HEK293 (cell line): ENCODE measurements around the gene WNT7B.
A peak's percentile ranks its signal among the peaks of the same experiment; 100 is the strongest.

Experiments
- CTCF ChIA-PET: fragments of 350-600 bp; formaldehyde crosslinking; extraction: SDS; loops from one replicate; lab custom pipeline; 2021; ENCODE audit warnings: antibody characterized with exemption; lab: Yijun Ruan, JAX
- POLR2A ChIA-PET: fragments of 300-600 bp; formaldehyde crosslinking; extraction: SDS; loops from one replicate; lab custom pipeline; 2020; ENCODE audit warnings: antibody characterized with exemption, inconsistent platforms; lab: Yijun Ruan, JAX
- H3K27ac ChIP-seq: fragments of 200-500 bp; sonication (Bioruptor generic); 2 replicates; pipeline ENCODE4 v1.5.1; 2014; ENCODE audit warnings: low read depth, low read length, control low read depth, inconsistent platforms; ENCODE audit errors: extremely low read depth
- H3K36me3 ChIP-seq, 2 experiments: fragments of 200-500 bp in 1 of 2; sonication (Bioruptor generic) in 1 of 2; 1 replicate in 1 of 2; 2 replicates in 1 of 2; pipeline ENCODE4 v1.5.1; 2014 to 2017; ENCODE audit warnings: inconsistent platforms in 2 of 2, low read length in 2 of 2; ENCODE audit not compliant: control insufficient read depth in 2 of 2, insufficient read depth in 1 of 2
- H3K4me1 ChIP-seq: fragments of 200-500 bp; sonication (Bioruptor generic); 2 replicates; pipeline ENCODE4 v1.5.1; 2014; ENCODE audit warnings: mild to moderate bottlenecking, low read length, inconsistent platforms; ENCODE audit not compliant: control insufficient read depth, insufficient read depth
- H3K4me3 ChIP-seq: 2 replicates; pipeline ENCODE4 v1.5.1; 2011; ENCODE audit warnings: low read depth, mild to moderate bottlenecking, control low read depth, low read length, moderate library complexity
- H3K9me3 ChIP-seq: fragments of 200-500 bp; sonication (Bioruptor generic); 2 replicates; pipeline ENCODE4 v1.5.1; 2014; ENCODE audit warnings: low read depth, low read length, inconsistent platforms; ENCODE audit not compliant: control insufficient read depth, insufficient read depth
- GLIS1 ChIP-seq: fragments of 450-650 bp; formaldehyde crosslinking; IDR thresholded peaks from 2 replicates; pipeline ENCODE4 v1.5.1; 2016; ENCODE audit warnings: missing biosample characterization, missing genetic modification characterization
- KLF1 ChIP-seq: fragments of 450-650 bp; formaldehyde crosslinking; IDR thresholded peaks from 2 replicates; pipeline ENCODE4 v1.5.1; 2016; ENCODE audit warnings: missing biosample characterization, missing genetic modification characterization
- PRDM10 ChIP-seq: fragments of 450-650 bp; formaldehyde crosslinking; IDR thresholded peaks from 2 replicates; pipeline ENCODE4 v1.5.1; 2016; ENCODE audit warnings: missing biosample characterization, missing genetic modification characterization
- SCRT2 ChIP-seq: fragments of 450-650 bp; formaldehyde crosslinking; IDR thresholded peaks from 2 replicates; pipeline ENCODE4 v1.5.1; 2016; ENCODE audit warnings: missing biosample characterization, missing genetic modification characterization
- TRIM28 ChIP-seq: IDR thresholded peaks from 2 replicates; pipeline ENCODE4 v1.6.1; 2011; ENCODE audit warnings: low read length, control low read depth, borderline replicate concordance
- YY2 ChIP-seq: fragments of 450-650 bp; formaldehyde crosslinking; IDR thresholded peaks from 2 replicates; pipeline ENCODE4 v1.5.1; 2016; ENCODE audit warnings: missing biosample characterization, missing genetic modification characterization
- ZBTB26 ChIP-seq: fragments of 450-650 bp; formaldehyde crosslinking; optimal IDR thresholded peaks from 2 replicates; pipeline ENCODE3; 2016; ENCODE audit warnings: missing biosample characterization, mild to moderate bottlenecking, missing genetic modification characterization
- ZIC2 ChIP-seq: fragments of 450-650 bp; formaldehyde crosslinking; IDR thresholded peaks from 2 replicates; pipeline ENCODE4 v1.5.1; 2016; ENCODE audit warnings: missing biosample characterization, missing genetic modification characterization
- ZNF2 ChIP-seq: fragments of 450-650 bp; formaldehyde crosslinking; IDR thresholded peaks from 2 replicates; pipeline ENCODE4 v1.5.1; 2016; ENCODE audit warnings: missing biosample characterization, missing genetic modification characterization
- ZNF341 ChIP-seq: fragments of 450-650 bp; formaldehyde crosslinking; IDR thresholded peaks from 2 replicates; pipeline ENCODE4; 2016; ENCODE audit warnings: low read depth, missing biosample characterization, missing genetic modification characterization
- ZNF571 ChIP-seq: fragments of 450-650 bp; formaldehyde crosslinking; IDR thresholded peaks from 2 replicates; pipeline ENCODE4 v1.5.0; 2017; ENCODE audit warnings: missing biosample characterization, missing genetic modification characterization
- ZNF639 ChIP-seq: fragments of 450-650 bp; formaldehyde crosslinking; IDR thresholded peaks from 2 replicates; pipeline ENCODE4 v1.5.1; 2016; ENCODE audit warnings: missing biosample characterization, missing genetic modification characterization
- ZNF692 ChIP-seq: fragments of 450-650 bp; formaldehyde crosslinking; IDR thresholded peaks from 2 replicates; pipeline ENCODE4 v1.5.1; 2016; ENCODE audit warnings: missing biosample characterization, missing genetic modification characterization
- ZNF785 ChIP-seq: fragments of 450-650 bp; formaldehyde crosslinking; IDR thresholded peaks from 2 replicates; pipeline ENCODE4 v1.5.1; 2016; ENCODE audit warnings: missing biosample characterization, missing genetic modification characterization
- ZXDB ChIP-seq: fragments of 450-650 bp; formaldehyde crosslinking; IDR thresholded peaks from 2 replicates; pipeline ENCODE4 v1.5.1; 2016; ENCODE audit warnings: missing biosample characterization, missing genetic modification characterization

WNT7B gene

GRCh38 chr22:45916515-45916914, 60.4 kb downstream of the WNT7B start:
- TF ChIP-seq ZIC2 (tag by site-specific recombination) (peak; percentile 63), ZNF341 (tag by site-specific recombination) (no peak), ZNF785 (tag by site-specific recombination) (no peak), ZNF692 (tag by site-specific recombination) (no peak)
- TF ChIP-seq, all 188 proteins: peak for 1
- ChIA-PET CTCF (no interaction called here), POLR2A (no interaction called here)
- Histone ChIP-seq H3K9me3 (no peaks in the 10 kb centered on the region), H3K36me3 (no peaks in the 10 kb centered on the region), H3K4me3 (no peak overlapping the region), H3K4me1 (no peaks in the 10 kb centered on the region), H3K27ac (no peak overlapping the region)

- Histone ChIP-seq H3K27ac (no peak overlapping the region), H3K36me3 (no peaks in the 10 kb centered on the region)
- ChIA-PET CTCF (no interaction called here), POLR2A (no interaction called here)
- no peak for TF ChIP-seq ZBTB26 (tag by site-specific recombination)
- TF ChIP-seq ZNF2 (tag by site-specific recombination): no peak
- no peak for TF ChIP-seq ZNF571 (tag by site-specific recombination)
- no peak for TF ChIP-seq ZNF341 (tag by site-specific recombination)
- TF ChIP-seq, all 188 proteins: peak for 0
- Histone ChIP-seq H3K9me3 (no peaks in the 10 kb centered on the region), H3K4me1 (no peaks in the 10 kb centered on the region), H3K4me3 (no peak overlapping the region)
Observed at GRCh38 chr22:45915841-45916240, 61.1 kb downstream of the WNT7B start.

- Histone ChIP-seq H3K9me3 (no peaks in the 10 kb centered on the region), H3K4me3 (no peak overlapping the region), H3K27ac (no peak overlapping the region), H3K4me1 (no peaks in the 10 kb centered on the region), H3K36me3 (no peaks in the 10 kb centered on the region)
- ChIA-PET CTCF (no interaction called here), POLR2A (no interaction called here)
- TF ChIP-seq YY2 (tag by site-specific recombination) (no peak), SCRT2 (tag by site-specific recombination) (peak; percentile 72)
Observed at GRCh38 chr22:45915151-45915550, 61.8 kb downstream of the WNT7B start.

GRCh38 chr22:45914309-45914708, 62.7 kb downstream of the WNT7B start:
- H3K27ac ChIP-seq: no peak overlapping the region
- H3K36me3 ChIP-seq: no peaks in the 10 kb centered on the region
- CTCF ChIA-PET: no interaction called here
- POLR2A ChIA-PET: no interaction called here
- no peaks in the 10 kb centered on the region for H3K9me3 ChIP-seq
- H3K4me3 ChIP-seq: no peak overlapping the region
- no peak for TF ChIP-seq ZIC2 (tag by site-specific recombination)
- peak; percentile 51; the same call in 1 of the 2 replicates for TF ChIP-seq GLIS1 (tag by site-specific recombination)
- peak; percentile 56; the same call in 1 of the 2 replicates for TF ChIP-seq TRIM28
- no peaks in the 10 kb centered on the region for H3K4me1 ChIP-seq

- no peak overlapping the region for H3K4me3 ChIP-seq
- no peaks in the 10 kb centered on the region for H3K9me3 ChIP-seq
- ChIA-PET POLR2A (no interaction called here), CTCF (no interaction called here)
- H3K36me3 ChIP-seq: no peaks in the 10 kb centered on the region
- H3K4me1 ChIP-seq: no peaks in the 10 kb centered on the region
- no peak overlapping the region for H3K27ac ChIP-seq
- TF ChIP-seq PRDM10 (tag by site-specific recombination): peak; percentile 41; the same call in 1 of the 2 replicates
- TF ChIP-seq KLF1 (tag by site-specific recombination): peak; percentile 52
- no peak for TF ChIP-seq ZNF692 (tag by site-specific recombination)
- TF ChIP-seq ZNF639 (tag by site-specific recombination): no peak
- peak; percentile 71 for TF ChIP-seq GLIS1 (tag by site-specific recombination)
- no peak for TF ChIP-seq ZXDB (tag by site-specific recombination)
Observed at GRCh38 chr22:45912910-45913309, 64.1 kb downstream of the WNT7B start.
